Mononuclear cell (primary cell): ENCODE results near the gene C1R. TPM values are rescaled to one million over a fixed set of nuclear protein-coding genes. Genes with fewer than 3 reads are reported as not detected.

Experiments
- H3K27me3 ChIP-seq: 2 replicates; pipeline ENCODE4 v1.6.0; 2011; ENCODE audit warnings: low read length, control low read depth; ENCODE audit not compliant: insufficient read depth
- H3K4me1 ChIP-seq: 2 replicates; pipeline ENCODE4 v1.5.1; 2011; ENCODE audit warnings: mild to moderate bottlenecking, low read length, control low read depth; ENCODE audit not compliant: insufficient read depth
- H3K4me3 ChIP-seq: 2 replicates; pipeline ENCODE4 v1.5.1; 2011; ENCODE audit warnings: mild to moderate bottlenecking, low read length, moderate library complexity
- H3K9me3 ChIP-seq: 2 replicates; pipeline ENCODE4 v1.5.1; 2011; ENCODE audit warnings: low read depth, mild to moderate bottlenecking, control low read depth, low read length
- total RNA-seq: library from RNA; depleted of rRNA; stranded (reverse); fragments of >200 nt; gene quantifications from one replicate; pipeline ENCODE4 v1.2.3, GENCODE V29; 2012

The C1R gene
- total RNA-seq, 1 donor: 1.4 TPM

GRCh38 chr12:7125632-7126227 lies 33.5 kb upstream of the C1R start:
- Histone ChIP-seq H3K9me3 (no peaks in the 10 kb centered on the region), H3K27me3 (no peaks in the 10 kb centered on the region), H3K4me1 (peaks cover 9% of the 10 kb centered on the region), H3K4me3 (no peak overlapping the region)

- no peak overlapping the region for H3K4me3 ChIP-seq
- peaks cover under 1% of the 10 kb centered on the region for H3K4me1 ChIP-seq
- no peaks in the 10 kb centered on the region for H3K9me3 ChIP-seq
- no peaks in the 10 kb centered on the region for H3K27me3 ChIP-seq
Measured at GRCh38 chr12:7123806-7124522, 31.7 kb upstream of the C1R start.

- no peaks in the 10 kb centered on the region for H3K4me1 ChIP-seq
- H3K4me3 ChIP-seq: no peak overlapping the region
- H3K27me3 ChIP-seq: no peaks in the 10 kb centered on the region
- no peaks in the 10 kb centered on the region for H3K9me3 ChIP-seq
Measured at GRCh38 chr12:7122811-7123769, 30.8 kb upstream of the C1R start.

GRCh38 chr12:7121324-7121723 lies 29.1 kb upstream of the C1R start:
- no peaks in the 10 kb centered on the region for H3K4me1 ChIP-seq

GRCh38 chr12:7120166-7120565 lies 27.9 kb upstream of the C1R start:
- no peaks in the 10 kb centered on the region for H3K9me3 ChIP-seq
- H3K4me1 ChIP-seq: no peaks in the 10 kb centered on the region
- H3K27me3 ChIP-seq: no peaks in the 10 kb centered on the region
- no peak overlapping the region for H3K4me3 ChIP-seq

More at GRCh38 chr12:7121324-7121723, 29.1 kb upstream of the C1R start:
- no peaks in the 10 kb centered on the region for H3K9me3 ChIP-seq
- H3K4me3 ChIP-seq: no peak overlapping the region
- no peaks in the 10 kb centered on the region for H3K27me3 ChIP-seq

GRCh38 chr12:7118881-7119280 lies 26.6 kb upstream of the C1R start:
- H3K9me3 ChIP-seq: no peaks in the 10 kb centered on the region
- H3K4me3 ChIP-seq: no peak overlapping the region
- H3K4me1 ChIP-seq: no peaks in the 10 kb centered on the region
- no peaks in the 10 kb centered on the region for H3K27me3 ChIP-seq

- Histone ChIP-seq H3K9me3 (no peaks in the 10 kb centered on the region), H3K27me3 (no peaks in the 10 kb centered on the region), H3K4me1 (no peaks in the 10 kb centered on the region), H3K4me3 (no peak overlapping the region)
Measured at GRCh38 chr12:7117670-7118069, 25.4 kb upstream of the C1R start.

- H3K9me3 ChIP-seq: no peaks in the 10 kb centered on the region
- no peaks in the 10 kb centered on the region for H3K4me1 ChIP-seq
- no peaks in the 10 kb centered on the region for H3K27me3 ChIP-seq
- no peak overlapping the region for H3K4me3 ChIP-seq
Measured at GRCh38 chr12:7116916-7117315, 24.7 kb upstream of the C1R start.

- H3K4me3 ChIP-seq: no peak overlapping the region
- H3K27me3 ChIP-seq: no peaks in the 10 kb centered on the region
- H3K4me1 ChIP-seq: no peaks in the 10 kb centered on the region
- no peaks in the 10 kb centered on the region for H3K9me3 ChIP-seq
Measured at GRCh38 chr12:7116196-7116595, 24.0 kb upstream of the C1R start.

- no peaks in the 10 kb centered on the region for H3K9me3 ChIP-seq
- no peak overlapping the region for H3K4me3 ChIP-seq
- H3K4me1 ChIP-seq: peaks cover under 1% of the 10 kb centered on the region
- H3K27me3 ChIP-seq: no peaks in the 10 kb centered on the region
Measured at GRCh38 chr12:7114851-7115250, 22.6 kb upstream of the C1R start.

GRCh38 chr12:7114008-7114407 lies 21.8 kb upstream of the C1R start:
- Histone ChIP-seq H3K9me3 (no peaks in the 10 kb centered on the region), H3K4me1 (peaks cover 9% of the 10 kb centered on the region), H3K4me3 (no peak overlapping the region), H3K27me3 (no peaks in the 10 kb centered on the region)

GRCh38 chr12:7113389-7113871 lies 21.2 kb upstream of the C1R start:
- Histone ChIP-seq H3K4me1 (peaks cover 12% of the 10 kb centered on the region), H3K27me3 (no peaks in the 10 kb centered on the region), H3K9me3 (no peaks in the 10 kb centered on the region), H3K4me3 (no peak overlapping the region)

- Histone ChIP-seq H3K27me3 (no peaks in the 10 kb centered on the region), H3K9me3 (no peaks in the 10 kb centered on the region), H3K4me3 (no peak overlapping the region), H3K4me1 (peaks cover 25% of the 10 kb centered on the region)
Measured at GRCh38 chr12:7112041-7112440, 19.8 kb upstream of the C1R start.

- Histone ChIP-seq H3K9me3 (peaks cover 8% of the 10 kb centered on the region), H3K4me1 (peaks cover 30% of the 10 kb centered on the region), H3K4me3 (no peak overlapping the region), H3K27me3 (no peaks in the 10 kb centered on the region)
Measured at GRCh38 chr12:7110661-7111060, 18.4 kb upstream of the C1R start.

- Histone ChIP-seq H3K27me3 (no peaks in the 10 kb centered on the region), H3K4me1 (peaks cover 30% of the 10 kb centered on the region), H3K4me3 (peak overlapping the region; percentile 62), H3K9me3 (peaks cover 9% of the 10 kb centered on the region)
Measured at GRCh38 chr12:7109572-7109920, 17.3 kb upstream of the C1R start.
